CD4-positive, alpha-beta T cell treated with Interleukin-12 subunit alpha and Interleukin-12 subunit beta, for 1 hour (primary cell): Measurements from ENCODE around the gene LRIT3.
"Not testable (repeated sequence)": the region's sequence is repeated elsewhere in the genome, so short reads cannot be mapped to it uniquely, and the experiment has no call there.

Experiments used
- DNase-seq: peaks from one replicate; pipeline ENCODE4 v3.0.0-alpha.2; 2020

The LRIT3 gene

DNA sequence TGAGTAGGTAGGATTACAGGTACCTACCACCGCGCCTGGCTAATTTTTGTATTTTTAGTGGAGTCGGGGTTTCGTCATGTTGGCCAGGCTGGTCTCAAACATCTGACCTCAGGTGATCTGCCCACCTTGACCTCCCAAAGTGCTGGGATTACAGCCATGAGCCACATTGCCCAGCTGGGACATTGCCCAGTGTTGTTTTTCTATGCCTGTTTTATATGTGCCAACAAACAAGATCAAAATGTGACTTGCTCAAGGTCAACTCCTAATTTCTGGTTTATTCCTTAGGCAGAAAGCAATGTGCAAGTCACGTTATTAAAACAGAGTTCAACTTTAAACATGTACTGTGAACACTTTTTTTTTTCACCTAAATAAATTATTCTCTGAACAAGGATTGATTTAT is 2.7 kb downstream of the LRIT3 start:
- DNase-seq, result no peak

DNA sequence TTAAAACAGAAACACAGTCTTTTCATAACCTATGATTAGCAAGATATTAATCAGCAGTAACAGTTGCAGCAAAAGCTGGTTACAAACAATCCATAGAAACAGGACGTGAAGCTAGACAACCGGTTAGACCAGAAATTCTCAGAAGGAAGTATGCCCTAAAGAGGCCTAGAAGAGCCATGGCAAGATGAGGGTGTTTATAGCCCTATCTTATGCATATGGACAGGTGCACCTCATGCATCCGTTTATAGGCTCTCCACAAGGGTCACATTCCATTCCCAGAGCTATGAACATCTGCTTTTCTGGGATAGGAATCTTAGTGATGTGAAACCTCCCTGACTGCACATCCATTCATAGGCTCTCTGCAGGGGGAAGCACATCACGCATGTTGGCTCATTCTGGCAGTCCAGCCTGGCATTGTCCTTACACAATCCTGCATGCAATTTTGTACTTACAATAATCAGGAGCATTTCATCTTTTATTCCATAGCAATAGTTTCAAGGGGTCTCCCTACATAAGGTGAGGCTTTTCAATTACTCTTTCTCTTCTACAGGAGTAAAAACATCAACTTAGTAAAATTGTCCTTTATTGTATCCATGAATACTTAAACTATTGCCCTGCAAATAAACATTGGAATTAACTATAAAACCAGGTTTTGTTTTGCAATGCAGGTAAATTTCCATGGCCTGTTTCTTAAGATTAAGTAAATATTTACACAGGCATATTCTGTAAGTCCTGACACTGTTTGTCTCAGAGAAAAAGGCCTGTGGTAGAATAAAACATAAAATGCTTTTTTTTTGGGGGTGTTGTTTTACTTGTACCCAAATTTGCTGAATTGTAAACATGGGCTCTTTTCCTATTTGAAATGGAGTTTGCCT is 11.8 kb downstream of the LRIT3 start:
- DNase-seq, result not testable (repeated sequence)

DNA sequence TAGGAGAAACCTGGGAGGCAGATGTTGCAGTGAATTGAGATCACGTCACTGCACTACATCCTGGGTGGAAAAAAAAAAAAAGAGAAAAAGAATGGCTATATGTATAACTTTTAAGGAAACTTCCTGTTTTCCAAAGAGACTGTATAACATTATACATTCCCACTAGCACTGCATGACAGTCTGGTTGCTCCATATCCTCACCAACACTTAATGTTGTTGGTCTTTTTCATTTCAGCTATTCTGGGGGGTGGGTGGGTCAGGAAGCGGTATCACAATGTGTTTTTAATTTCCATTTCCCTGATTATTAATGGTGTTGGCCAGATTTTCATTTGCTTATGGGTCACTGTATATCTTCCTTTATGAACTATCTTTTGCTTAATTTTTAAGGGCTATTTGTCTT is 13.4 kb downstream of the LRIT3 start:
- DNase-seq, result no peak

DNA sequence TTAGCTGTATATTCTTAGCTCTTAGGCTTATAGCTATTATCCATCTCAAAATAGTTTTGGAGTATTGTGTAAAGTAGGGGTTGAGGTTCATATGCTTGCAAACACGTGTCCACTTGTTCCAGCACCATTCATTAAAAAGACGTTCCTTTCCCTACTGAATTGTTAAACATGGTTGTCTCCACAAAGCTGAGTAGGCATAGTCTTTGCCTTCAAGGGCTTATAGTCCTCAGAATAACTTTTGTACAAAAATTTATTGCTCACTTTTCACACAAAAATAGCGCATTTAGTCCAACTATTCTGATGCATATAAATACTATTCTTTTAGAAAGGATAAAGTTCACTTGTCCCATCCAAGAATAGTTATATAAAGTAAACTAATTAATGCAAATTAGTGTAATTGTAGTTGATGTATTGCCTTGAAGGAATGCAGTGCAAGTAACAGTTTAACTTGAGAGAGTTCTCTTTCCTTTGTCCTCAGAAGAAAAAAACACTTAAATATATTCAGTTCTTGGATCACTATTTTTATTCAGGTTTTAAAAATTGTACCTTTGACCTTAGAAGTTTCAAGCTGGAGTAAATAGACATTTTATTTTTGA is 14.1 kb downstream of the LRIT3 start:
- no peak for DNase-seq

DNA sequence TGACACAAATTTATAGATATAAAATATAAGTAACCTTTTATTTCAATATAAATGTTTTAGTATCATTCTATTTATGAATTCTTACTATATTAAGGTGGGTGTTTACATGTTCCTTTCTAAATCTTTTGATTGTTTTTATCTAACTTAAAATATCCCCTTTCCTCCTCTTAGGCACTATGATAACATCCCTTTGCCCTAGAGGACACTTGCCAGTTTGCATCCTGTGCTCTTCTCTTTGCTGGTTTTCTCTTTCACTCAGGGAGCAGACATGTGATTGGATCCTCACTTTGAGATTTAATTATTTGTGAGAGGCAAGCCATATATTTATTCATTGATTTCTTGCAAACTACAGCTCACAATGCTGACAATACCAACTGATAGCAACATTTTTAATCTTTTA is 16.2 kb downstream of the LRIT3 start:
- DNase-seq, result no peak

DNA sequence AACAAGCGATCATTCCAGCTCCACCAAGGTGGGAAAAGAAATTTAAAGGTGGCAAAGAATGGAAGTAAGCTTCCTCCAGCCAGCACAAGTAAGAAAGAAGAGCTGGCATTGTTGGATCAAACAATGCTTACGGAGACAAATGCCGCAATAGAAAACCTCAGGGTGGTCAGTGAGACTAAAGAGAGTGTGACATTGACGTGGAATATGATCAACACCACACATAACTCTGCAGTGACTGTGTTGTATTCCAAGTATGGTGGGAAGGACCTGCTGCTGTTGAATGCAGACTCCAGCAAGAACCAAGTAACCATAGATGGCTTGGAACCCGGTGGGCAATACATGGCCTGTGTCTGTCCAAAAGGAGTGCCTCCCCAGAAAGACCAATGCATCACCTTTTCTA is 22.2 kb downstream of the LRIT3 start:
- DNase-seq, result no peak

DNA sequence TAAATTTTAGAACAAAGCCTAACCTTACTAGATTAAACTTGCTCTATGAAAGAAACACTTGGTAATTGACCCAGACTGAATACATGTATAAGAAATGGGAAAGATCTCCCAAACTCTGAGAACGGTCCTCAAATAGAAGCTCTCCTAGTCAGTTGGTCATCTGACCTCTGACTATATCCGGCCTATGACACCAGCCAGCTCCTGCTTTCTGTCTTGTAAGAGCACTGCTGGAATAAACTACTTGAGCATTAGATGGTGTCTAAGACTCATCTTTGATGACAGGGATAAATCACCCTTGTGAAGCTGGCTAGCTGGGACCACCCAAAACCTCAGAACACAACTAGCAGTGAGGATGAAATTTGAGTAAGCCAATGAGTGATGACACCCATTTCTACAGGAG is 24.2 kb downstream of the LRIT3 start:
- no peak for DNase-seq

DNA sequence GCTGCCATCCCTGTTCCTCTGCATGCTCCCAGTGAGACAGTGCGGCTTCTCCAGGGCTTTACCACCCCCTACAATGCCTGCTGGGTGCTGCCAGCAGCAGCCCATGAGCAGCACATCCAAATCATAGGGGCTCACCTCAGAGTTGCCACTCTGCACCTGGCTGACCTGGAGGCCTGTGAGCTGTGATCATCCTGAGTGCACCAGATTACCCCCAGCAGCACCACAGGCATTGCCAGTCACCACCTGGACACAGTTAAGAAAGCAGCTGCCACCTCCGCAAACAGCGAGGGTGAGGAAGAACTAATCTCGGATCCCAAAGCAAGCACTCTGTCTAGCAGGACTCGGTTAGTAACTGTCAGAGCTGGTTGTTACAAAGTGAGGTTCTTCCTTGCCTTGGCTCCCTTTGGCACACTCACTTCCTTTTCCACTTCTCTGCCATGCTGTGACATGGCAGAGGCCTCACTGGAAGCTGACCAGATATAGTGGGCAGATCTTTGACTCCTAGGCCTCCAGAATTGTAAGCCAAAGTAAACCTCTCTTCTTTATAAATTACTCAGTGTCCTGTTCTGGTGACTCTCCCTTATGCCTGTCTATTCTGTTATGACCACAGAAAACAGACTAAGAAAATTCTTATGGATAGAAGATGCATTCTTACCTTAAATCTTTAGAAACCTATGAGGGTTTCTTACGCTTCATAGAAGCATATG is 25.2 kb downstream of the LRIT3 start:
- DNase-seq, result no peak

DNA sequence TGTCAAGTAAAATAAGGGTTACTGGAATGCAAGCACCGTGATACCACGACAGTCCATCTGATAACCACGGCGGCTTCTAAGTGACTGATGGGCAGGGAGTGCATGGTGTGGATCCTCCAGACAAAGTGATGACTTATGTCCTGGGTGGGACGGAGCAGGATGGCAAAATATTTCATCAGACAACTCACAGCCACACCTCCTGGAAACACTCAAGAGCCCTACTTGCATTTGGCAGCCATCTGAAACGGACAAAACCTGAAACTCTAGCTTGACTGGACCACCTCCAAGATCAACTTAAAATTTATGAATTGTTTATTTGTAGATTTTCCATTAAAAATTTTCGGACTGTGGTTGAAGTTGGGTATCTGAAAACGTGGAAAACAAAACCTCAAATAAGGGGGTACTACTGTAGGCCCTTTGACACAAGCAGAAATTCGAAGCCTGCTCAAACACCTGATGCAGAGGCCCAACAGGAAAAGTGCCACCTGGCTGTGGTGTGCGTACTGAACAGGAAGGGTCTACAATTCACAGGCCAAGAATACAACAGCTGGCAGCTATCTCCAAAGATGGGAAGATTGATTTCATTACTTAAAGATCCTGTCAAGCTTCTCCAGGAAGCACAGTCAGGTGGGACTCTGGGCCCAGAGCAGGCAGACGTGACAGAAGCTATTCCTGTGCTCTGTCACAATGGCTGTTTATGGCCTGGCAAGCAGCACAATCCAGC is 26.0 kb downstream of the LRIT3 start:
- DNase-seq, result no peak

DNA sequence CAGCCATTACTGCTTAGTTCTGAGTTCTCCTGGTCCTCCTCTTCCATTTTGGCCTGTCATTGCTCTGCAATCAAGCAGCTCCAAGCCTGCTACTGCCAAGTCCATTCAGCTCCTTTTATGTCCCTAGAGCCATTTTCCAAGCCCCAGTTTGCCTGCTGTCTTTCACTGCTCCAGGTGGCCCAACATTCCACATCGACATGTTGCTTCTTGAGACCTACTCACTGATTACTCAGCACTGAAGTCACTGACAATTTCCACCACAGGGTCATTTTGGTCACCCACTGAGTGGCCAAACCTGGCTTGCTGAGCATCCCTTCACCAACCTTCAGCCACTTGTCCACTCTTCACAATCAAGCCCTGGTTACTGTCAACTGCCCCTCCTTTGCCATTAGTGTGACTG is 27.2 kb downstream of the LRIT3 start:
- no peak for DNase-seq

DNA sequence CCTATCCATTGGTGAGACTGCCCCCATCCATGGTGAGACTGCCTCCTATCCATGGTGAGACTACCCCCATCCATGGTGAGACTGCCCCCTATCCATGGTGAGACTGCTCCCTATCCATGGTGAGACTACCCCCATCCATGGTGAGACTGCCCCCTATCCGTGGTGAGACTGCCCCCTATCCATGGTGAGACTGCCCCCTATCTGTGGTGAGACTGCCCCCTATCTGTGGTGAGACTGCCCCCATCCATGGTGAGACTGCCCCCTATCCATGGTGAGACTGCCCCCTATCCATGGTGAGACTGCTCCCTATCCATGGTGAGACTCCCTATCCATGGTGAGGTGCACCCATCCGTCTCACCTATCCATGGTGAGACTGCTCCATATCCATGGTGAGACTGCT is 27.6 kb downstream of the LRIT3 start:
- DNase-seq, result not testable (repeated sequence)

DNA sequence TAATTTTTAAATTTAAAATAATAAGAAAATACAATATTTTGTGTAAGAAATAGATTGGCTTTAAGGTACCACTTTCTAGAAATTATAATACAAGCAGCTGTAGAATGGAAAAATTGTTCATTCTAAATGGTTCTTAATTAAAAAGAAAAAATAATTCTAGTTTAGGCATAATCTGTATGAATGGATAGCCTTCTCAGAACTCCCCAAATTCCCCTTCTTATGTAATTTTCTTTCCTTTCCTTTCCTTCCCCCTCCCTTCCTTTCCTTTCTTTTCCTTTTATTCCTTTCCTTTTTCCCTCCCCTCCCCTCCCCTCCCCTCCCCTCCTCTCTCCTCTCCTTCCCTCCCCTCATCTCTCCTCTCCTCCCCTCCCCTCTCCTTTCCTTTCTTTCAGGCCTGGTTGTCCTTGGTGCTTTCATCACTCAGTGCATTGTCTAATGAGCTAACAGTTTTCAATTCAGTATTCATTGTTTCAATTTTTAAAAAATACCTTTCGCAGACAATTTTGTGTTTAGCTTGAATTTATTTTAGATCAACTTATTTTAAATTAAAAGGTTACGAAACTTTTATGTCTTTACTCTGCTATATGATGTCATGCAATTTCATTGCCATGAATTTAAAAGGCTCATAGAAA is 28.8 kb downstream of the LRIT3 start:
- no peak for DNase-seq

DNA sequence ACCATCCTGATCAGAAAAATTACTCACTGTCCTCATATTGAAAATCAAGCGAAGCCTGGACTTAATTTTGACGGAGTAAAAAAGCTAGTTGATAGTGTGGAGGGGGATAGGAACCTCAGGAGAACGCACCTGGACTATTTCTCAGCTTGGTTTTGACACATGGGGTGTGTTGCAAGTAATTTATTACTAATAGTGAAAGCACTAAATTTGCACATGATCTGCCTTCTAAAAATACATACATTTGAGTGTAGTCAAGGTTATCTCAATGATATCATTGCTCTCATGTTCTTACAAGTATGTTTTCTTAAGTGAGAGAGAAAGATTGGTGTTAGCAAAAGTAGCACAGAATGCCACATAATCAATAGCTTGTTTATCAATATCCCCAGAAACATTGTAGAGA is 29.5 kb downstream of the LRIT3 start:
- no peak for DNase-seq

DNA sequence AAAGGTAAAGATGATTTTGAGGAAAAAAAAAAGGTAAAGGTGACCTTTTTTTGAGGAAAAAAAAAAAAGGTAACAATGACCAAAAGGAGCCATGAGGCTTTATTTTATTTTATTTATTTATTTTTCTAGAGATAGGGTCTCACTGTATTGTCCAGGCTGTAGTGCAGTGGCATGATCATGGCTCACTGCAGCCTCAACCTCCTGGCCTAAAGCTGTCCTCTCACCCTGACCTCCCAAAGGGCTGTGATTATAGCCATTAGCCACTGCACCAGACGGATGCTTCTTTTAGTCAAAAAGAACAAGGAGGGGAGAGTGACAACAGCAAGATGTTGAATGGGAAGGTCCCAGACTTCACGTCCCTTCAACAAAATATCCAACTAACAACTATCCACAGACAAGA is 30.4 kb downstream of the LRIT3 start:
- DNase-seq, result no peak

DNA sequence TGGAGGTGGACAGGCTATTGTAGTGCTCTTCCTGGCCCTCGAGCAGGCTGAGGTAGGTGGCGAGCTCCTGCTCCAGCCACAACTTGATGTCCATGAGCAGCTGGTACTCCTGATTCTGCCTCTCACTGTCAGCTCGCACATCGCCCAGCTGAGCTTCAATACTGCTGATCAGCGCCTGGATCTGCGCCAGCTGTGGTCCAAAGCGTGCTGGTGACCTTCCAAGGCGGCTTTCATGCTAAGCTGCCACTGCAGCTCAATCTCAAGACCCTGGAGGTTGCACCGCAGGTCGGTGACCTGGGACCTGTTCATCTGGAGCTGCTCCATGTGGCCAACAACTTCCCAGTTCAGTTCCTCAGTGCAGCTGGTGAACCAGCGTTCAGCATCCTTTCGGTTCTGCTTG is 31.2 kb downstream of the LRIT3 start:
- DNase-seq, result no peak

DNA sequence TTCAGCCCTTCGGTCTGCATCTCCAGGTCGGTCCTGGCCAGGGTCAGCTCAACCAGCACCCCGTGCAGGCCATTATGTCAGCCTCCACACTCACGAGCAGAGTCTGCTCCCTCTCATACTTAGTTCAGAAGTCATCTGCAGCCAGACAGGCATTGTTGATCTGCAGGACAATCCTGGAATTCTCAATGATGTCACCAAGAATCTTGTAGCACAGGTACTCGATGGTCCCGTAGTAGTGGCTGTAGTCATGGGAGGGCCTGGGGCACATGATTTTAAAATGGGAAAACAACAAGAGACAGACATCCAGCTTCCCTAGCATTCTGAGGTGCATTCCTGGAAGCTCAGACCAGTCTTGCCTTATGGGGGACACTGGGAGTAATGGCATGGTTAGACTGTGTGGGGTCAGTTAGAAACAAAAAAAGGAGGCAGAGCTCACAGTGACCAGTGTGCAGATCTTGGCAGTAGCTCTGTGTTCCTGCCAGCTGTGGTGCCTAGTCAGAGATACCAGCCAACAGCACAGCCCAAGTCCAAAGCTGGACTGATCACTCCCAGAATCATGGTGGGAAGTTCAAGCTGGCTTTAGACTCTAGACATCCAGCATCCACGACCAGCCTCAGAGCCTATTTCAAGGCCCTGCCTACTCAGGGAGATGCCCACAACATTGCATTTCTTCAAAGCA is 31.9 kb downstream of the LRIT3 start:
- DNase-seq, result no peak

DNA sequence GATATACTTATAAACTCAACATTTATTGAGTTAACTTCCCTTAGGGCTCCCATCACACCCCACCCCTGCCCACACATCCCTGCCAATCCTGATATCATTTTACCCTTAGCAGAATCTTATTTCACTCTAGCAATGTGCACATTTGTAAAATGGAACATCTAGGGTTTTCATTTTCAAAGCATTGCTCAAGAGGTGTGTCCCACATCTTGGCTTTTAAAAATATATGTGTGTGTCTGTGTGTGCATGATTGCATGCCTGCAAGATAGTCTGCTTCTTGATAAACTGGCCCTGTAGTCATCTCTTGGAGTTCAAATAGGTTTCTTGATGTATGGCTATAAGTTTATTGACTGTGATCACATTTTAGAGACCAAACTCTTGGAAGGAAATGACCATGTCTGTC is 38.4 kb downstream of the LRIT3 start:
- DNase-seq, result no peak

DNA sequence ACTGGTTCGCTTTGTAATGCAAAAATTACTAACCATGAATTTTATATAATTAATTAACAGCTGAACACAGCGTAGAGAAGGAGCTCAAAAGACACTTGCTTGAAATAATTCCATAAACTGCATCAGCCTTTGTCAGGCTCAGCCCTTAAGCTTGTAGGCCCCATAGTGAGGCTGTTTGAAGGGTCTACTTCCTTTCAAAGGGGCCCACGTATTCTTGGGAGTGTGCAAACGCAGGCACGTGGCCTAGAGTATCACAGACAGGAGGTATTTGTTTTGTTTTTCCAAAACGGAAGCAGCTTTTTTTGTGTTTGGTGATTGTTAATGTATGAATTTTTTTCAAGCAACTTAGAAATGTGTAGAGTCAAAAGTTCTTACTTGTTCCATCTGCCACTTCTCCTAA is 39.2 kb downstream of the LRIT3 start:
- no peak for DNase-seq

DNA sequence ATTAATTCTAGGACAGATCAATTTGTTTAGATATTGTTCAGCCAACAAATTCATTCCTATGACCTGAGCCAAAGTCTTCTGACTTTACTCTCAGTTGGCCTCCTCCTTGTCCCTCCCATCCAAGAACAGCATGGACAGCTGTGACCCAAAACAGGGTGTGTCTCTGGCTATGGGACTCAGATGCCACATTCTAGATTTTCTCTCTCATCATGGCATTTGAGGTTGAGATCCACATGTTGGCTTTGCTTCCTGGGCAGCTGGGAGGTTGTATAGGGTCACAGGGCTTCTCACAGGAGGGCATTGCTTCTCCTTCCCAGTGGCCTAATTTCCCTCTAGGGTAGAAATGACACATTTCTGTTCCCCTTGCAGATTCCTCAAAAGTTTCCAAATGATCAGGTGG is 42.2 kb downstream of the LRIT3 start:
- DNase-seq, result no peak

DNA sequence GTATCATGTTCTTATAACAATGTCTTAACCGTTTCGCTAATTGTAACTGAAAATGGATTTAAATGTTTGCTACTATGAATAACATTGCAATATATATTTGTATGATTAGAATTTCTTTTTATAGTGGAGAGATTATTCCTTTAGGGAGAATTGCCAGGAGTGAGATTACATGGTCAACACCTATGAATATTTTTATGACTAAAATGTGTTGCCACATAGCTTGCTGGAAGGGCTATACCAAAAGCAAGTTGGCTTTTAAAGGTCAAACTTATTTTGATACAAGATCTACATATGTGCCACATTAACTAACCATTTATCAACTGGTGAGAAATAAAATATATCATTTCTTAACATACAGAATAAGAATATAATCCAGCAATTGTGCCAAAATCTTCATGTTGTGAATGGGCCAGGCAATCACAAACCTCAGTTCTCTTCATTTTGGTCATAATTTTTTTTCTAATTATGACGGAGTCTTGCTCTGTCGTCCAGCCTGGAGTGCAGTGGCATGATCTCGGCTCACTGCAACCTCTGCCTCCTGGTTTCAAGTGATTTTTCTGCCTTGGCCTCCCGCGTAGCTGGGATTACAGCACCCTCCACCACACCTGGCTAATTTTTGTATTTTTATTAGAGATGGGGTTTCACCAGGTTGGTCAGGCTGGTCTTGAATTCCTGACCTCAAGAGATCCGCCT is 54.8 kb downstream of the LRIT3 start:
- DNase-seq, result no peak

DNA sequence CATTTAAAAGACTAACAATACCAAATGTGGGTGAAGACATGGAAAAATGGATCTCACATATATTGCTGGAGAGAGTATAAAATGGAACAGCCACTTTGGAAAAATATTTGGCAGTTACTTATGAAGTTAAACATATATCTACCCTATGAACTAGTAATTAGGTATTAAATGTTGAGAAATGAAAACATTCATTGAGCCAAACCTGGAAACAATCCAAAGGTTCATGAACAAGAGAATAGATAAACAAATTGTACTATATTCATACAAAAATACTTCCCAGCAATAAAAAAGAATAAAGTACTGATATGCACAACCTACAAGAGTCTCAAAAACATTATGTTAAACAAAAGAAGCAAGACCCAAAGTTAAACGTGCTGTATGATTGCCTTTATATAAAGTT is 60.8 kb downstream of the LRIT3 start:
- no peak for DNase-seq

DNA sequence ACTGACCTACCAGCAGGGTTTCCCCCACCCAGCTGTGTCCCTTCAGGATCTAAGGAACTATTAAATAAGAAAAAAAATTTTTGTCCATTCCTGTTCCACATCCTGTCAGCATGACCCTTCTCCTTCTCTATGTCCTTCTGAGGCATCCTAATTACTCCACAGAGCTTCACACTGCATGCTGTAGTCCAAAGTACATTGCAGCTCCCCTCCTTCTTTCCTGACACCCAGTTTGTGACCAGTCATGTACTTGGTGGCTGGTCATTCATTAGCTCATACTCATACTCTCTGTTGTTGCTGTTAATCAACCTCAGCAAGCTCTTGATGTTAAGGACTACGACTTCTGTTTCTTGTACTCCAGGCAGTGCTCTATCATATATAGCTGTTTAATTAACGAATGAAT is 62.3 kb downstream of the LRIT3 start:
- no peak for DNase-seq
